ENCODE measurements around the gene FCHSD2. TPM values are rescaled to one million over a fixed set of nuclear protein-coding genes. Genes with fewer than 3 reads are reported as not detected.

FCHSD2 gene
- total and polyA plus RNA-seq, 2 experiments from 2014 or later, result 9.1 to 19.8 TPM

DNA sequence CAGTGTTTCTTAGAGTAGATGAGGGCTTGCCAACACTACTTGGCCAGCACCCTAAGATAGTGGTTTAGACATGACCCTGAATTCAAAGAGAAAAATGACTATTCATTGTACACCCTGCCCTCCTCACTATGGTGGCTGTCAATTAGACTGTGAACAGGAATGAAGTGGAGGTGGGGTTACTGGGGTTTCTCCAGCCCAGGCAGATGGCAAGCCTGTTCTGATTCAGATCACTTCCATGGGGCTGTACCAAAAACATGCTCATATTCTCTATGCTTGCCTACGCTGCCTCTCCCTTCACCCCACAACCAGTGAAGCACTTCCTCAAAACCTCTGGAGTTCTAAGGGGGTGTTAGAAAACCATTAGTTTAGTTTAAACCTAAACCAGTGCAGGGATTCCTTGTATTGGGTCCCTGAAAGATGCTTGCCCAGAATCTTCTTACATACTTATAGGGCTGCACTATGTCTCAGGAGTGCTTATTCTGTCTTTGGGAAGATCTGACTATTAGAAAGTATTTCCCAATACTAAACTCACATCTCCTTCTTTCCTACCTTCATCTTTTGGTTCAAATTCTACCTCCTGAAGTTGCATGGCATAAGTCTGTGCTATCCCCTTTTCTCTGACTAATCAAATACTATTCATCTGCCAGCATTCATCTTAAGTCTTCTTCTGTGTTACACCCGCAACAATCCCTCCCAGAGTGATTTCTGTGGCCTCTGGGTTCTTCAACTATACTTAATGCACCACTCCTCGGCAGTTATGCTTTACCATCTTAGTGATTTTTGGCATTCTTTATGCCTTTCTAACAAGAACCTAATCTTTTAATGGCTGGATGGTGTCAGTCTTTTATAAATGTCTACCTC, 256.1 kb downstream of the FCHSD2 start:
- H3K4me2 ChIP-seq (ENCODE audit: unreplicated experiment), result no peak overlapping the region
- peaks cover 16% of the 10 kb centered on the region for H3K36me3 ChIP-seq (ENCODE audit: low read depth)
- H3K27ac ChIP-seq, result no peak overlapping the region
- H4K20me1 ChIP-seq (ENCODE audit: insufficient read depth), result no peaks in the 10 kb centered on the region
- WGBS, 2 experiments (ENCODE audit: low coverage in 1 of 2, low lambda C conversion rate in 2 of 2, missing lambda C conversion rate in 2 of 2), result 95 to 98% methylated on average over 3 of the region's 3 CpGs
- no peak for DNase-seq
- no peaks in the 10 kb centered on the region for H3F3A ChIP-seq (ENCODE audit: insufficient read depth)
- no peaks in the 10 kb centered on the region for H3K9me3 ChIP-seq (ENCODE audit: low read depth)
- TF ChIP-seq EZH2 (IDR thresholded peaks at IDR 0.05; ENCODE audit: insufficient read depth, poor library complexity, severe bottlenecking) (no peak), EZH2phosphoT487 (IDR thresholded peaks at IDR 0.05; ENCODE audit: insufficient read depth, low read depth) (no peak)
- H3K4me1 ChIP-seq (ENCODE audit: insufficient read depth), result no peaks in the 10 kb centered on the region
- no peak overlapping the region for H3K4me3 ChIP-seq
- in situ Hi-C loops (cut with MboI), result no loop called here
- no peaks in the 10 kb centered on the region for H3K27me3 ChIP-seq (replicated peaks; ENCODE audit: insufficient read depth)
- H3K9me2 ChIP-seq (ENCODE audit: insufficient read depth), result no peaks in the 10 kb centered on the region
- H3K9ac ChIP-seq, result no peak overlapping the region
- no peak overlapping the region for H2AFZ ChIP-seq
- H3K79me2 ChIP-seq (ENCODE audit: insufficient read depth), result no peaks in the 10 kb centered on the region

DNA sequence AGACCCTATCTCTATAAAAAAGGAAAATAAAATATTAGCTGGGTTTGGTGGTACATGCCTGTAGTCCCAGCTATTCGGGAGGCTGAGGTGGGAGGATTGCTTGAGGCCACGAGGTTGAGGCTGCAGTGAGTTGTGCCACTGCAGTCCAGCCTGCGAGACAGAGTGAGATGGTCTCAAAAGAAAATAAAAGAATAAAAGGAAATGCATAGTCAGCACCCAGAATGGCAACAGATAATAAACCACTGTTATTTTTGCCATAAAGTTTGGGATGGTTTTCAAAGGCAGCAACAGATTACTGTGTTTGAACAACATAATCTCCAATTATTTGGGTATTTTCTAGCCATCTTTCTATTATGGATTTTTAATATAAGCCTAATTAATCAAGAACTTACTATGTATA, 266.0 kb downstream of the FCHSD2 start:
- Histone ChIP-seq H3K27me3 (replicated peaks; ENCODE audit: insufficient read depth) (no peaks in the 10 kb centered on the region), H3K4me1 (ENCODE audit: insufficient read depth) (no peaks in the 10 kb centered on the region), H3K27ac (no peak overlapping the region), H3K36me3 (ENCODE audit: low read depth) (no peaks in the 10 kb centered on the region; the same call in 1 of the 2 replicates), H3K4me3 (no peak overlapping the region), H4K20me1 (ENCODE audit: insufficient read depth) (no peaks in the 10 kb centered on the region), H3K9me3 (ENCODE audit: low read depth) (no peaks in the 10 kb centered on the region), H3K9me2 (ENCODE audit: insufficient read depth) (no peaks in the 10 kb centered on the region), H3F3A (ENCODE audit: insufficient read depth) (no peaks in the 10 kb centered on the region), H3K4me2 (ENCODE audit: unreplicated experiment) (no peak overlapping the region), H3K79me2 (ENCODE audit: insufficient read depth) (no peaks in the 10 kb centered on the region), H3K9ac (no peak overlapping the region), H2AFZ (no peak overlapping the region)
- DNase-seq, result no peak
- 94 to 97% methylated on average over 3 of the region's 3 CpGs for WGBS, 2 experiments (ENCODE audit: low coverage in 1 of 2, low lambda C conversion rate in 2 of 2, missing lambda C conversion rate in 2 of 2)
- TF ChIP-seq EZH2 (IDR thresholded peaks at IDR 0.05; ENCODE audit: insufficient read depth, poor library complexity, severe bottlenecking) (no peak), EZH2phosphoT487 (IDR thresholded peaks at IDR 0.05; ENCODE audit: insufficient read depth, low read depth) (no peak)
- in situ Hi-C loops (cut with MboI), result no loop called here

DNA sequence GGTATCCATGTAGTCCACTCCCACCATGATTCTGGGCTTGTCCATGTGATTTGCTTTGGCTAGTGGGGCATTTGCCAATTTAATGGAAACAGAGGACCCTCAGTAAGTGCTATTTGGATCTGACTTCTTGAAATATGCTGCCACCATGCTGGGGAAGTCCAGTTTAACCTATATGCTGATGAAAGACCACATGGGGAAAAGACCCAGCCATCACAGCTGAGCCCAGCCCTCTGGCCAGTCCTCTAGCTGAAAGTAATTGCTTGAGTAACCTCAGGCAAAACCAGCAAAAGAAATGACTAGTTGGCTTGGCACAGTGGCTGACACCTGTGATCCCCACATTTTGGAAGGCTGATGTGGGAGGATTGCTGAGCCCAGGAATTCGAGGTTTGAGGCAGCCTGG, 266.4 kb downstream of the FCHSD2 start:
- TF ChIP-seq EZH2phosphoT487 (IDR thresholded peaks at IDR 0.05; ENCODE audit: insufficient read depth, low read depth) (no peak), EZH2 (IDR thresholded peaks at IDR 0.05; ENCODE audit: insufficient read depth, poor library complexity, severe bottlenecking) (no peak)
- no peaks in the 10 kb centered on the region for H3K27me3 ChIP-seq (replicated peaks; ENCODE audit: insufficient read depth)
- H3K4me3 ChIP-seq, result no peak overlapping the region
- no peak overlapping the region for H3K4me2 ChIP-seq (ENCODE audit: unreplicated experiment)
- no peaks in the 10 kb centered on the region for H3K9me3 ChIP-seq (ENCODE audit: low read depth)
- no peaks in the 10 kb centered on the region for H3K79me2 ChIP-seq (ENCODE audit: insufficient read depth)
- H4K20me1 ChIP-seq (ENCODE audit: insufficient read depth), result no peaks in the 10 kb centered on the region
- no peaks in the 10 kb centered on the region; the same call in 1 of the 2 replicates for H3K36me3 ChIP-seq (ENCODE audit: low read depth)
- WGBS, 2 experiments (ENCODE audit: low coverage in 1 of 2, low lambda C conversion rate in 2 of 2, missing lambda C conversion rate in 2 of 2), result 93 to 100% methylated on average over 1 of the region's 1 CpG
- no peak overlapping the region for H3K9ac ChIP-seq
- no peak overlapping the region for H2AFZ ChIP-seq
- in situ Hi-C loops (cut with MboI), result no loop called here
- H3F3A ChIP-seq (ENCODE audit: insufficient read depth), result no peaks in the 10 kb centered on the region
- no peaks in the 10 kb centered on the region for H3K9me2 ChIP-seq (ENCODE audit: insufficient read depth)
- no peak for DNase-seq
- no peaks in the 10 kb centered on the region for H3K4me1 ChIP-seq (ENCODE audit: insufficient read depth)
- H3K27ac ChIP-seq, result no peak overlapping the region

DNA sequence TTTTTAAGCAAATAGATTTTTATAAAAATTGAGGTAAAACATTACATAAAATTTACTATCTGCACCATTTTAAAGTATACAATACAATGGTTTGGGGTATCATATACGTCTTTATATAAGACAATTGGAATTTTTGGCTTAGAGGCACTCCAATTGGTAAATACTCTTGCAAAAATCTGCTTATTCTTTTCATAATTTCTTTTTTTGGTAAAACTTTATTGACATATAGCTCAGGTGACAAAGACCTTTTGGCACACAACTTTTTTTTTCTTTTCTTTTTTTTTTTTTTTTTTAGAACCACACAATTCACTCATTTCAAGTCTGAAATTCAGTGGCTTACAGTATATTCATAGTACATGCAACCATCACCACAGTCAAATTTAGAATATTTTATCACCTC, 270.1 kb downstream of the FCHSD2 start:
- Histone ChIP-seq H4K20me1 (ENCODE audit: insufficient read depth) (no peaks in the 10 kb centered on the region), H3K79me2 (ENCODE audit: insufficient read depth) (no peaks in the 10 kb centered on the region), H3K4me2 (ENCODE audit: unreplicated experiment) (no peak overlapping the region), H3K4me1 (ENCODE audit: insufficient read depth) (no peaks in the 10 kb centered on the region), H3K9me2 (ENCODE audit: insufficient read depth) (no peaks in the 10 kb centered on the region), H3K4me3 (no peak overlapping the region), H3F3A (ENCODE audit: insufficient read depth) (no peaks in the 10 kb centered on the region), H3K27ac (no peak overlapping the region), H3K9me3 (ENCODE audit: low read depth) (no peaks in the 10 kb centered on the region), H3K9ac (no peak overlapping the region), H3K27me3 (replicated peaks; ENCODE audit: insufficient read depth) (no peaks in the 10 kb centered on the region), H3K36me3 (ENCODE audit: low read depth) (no peaks in the 10 kb centered on the region; the same call in 1 of the 2 replicates), H2AFZ (no peak overlapping the region)
- WGBS, 2 experiments (ENCODE audit: low coverage in 1 of 2, low lambda C conversion rate in 2 of 2, missing lambda C conversion rate in 2 of 2), result 85 to 96% methylated on average over 1 of the region's 1 CpG
- in situ Hi-C loops (cut with MboI), result no loop called here
- no peak for DNase-seq
- TF ChIP-seq EZH2 (IDR thresholded peaks at IDR 0.05; ENCODE audit: insufficient read depth, poor library complexity, severe bottlenecking), result no peak
- TF ChIP-seq EZH2phosphoT487 (IDR thresholded peaks at IDR 0.05; ENCODE audit: insufficient read depth, low read depth), result no peak

All from GM23248 (cell line).